ENCODE measurements around the gene RPTN. TPM values are rescaled to one million over a fixed set of nuclear protein-coding genes. Genes with fewer than 3 reads are reported as not detected.
A peak's percentile ranks its signal among the peaks of the same experiment; 100 is the strongest.

Gene RPTN
- polyA plus RNA-seq, 2 of the 4 experiments (the other 2 are of a cell fraction) = not detected

DNA sequence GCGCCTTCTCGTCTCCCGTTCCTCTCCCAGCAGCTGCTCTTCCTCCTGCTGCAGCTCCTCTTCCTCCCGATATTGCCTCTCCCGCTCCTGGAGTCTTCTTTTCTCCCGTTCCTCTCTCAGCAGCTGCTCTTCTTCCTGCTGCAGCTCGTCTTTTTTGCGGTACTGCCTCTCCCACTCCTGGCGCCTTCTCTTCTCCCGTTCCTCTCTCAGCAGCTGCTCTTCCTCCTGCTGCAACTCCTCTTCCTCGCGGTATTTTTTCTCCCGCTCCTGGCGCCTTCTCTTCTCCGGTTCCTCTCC is 49.1 kb downstream of the RPTN start:
- no peak for FAIRE-seq
- peak overlapping the region; percentile 49 for H3K4me3 ChIP-seq
- peak overlapping the region; percentile 98 for H3K4me2 ChIP-seq
- DNase-seq (ENCODE audit: low read depth in 1 of 2, low spot score in 1 of 2) = peak in 1 of 2 experiments; percentile 4
- 0 out of 3 replicates have a peak, but pooled peaks cover 6% of the 10 kb centered on the region for H3K9me3 ChIP-seq
- ChIA-PET POLR2A (interaction anchor here (0.7 to 1.7 kb wide), 6 partner anchors 27 to 142 kb away, joined by 3 to 7 read pairs (median 4); partner anchors contain the start of gene S100A11), CTCF (interaction anchor here (0.7 to 10.4 kb wide), 15 partner anchors 9 to 349 kb away, joined by 3 to 89 read pairs (median 5); no protein-coding TSS in a partner anchor)
- H3K27ac ChIP-seq = peak overlapping the region in 1 of 2 experiments; percentile 18; a peak in 2 of 6 replicates
- no peak for TF ChIP-seq HDAC2 (IDR thresholded peaks at IDR 0.05)
- TF ChIP-seq PHF8 (IDR thresholded peaks at IDR 0.05; ENCODE audit: borderline replicate concordance, low read depth) = no peak
- no peak for TF ChIP-seq FOXS1 (CRISPR knock-in tag; IDR thresholded peaks at IDR 0.05)
- no peak for TF ChIP-seq SREBF2 (IDR thresholded peaks at IDR 0.05)
- no peak for TF ChIP-seq POLR2AphosphoS2 (conservative IDR thresholded peaks at IDR 0.05; ENCODE audit: low read length)
- TF ChIP-seq ZFP36 (IDR thresholded peaks at IDR 0.05; ENCODE audit: borderline replicate concordance, partially characterized antibody) = no peak
- no peak for TF ChIP-seq CBX8 (IDR thresholded peaks at IDR 0.05)
- TF ChIP-seq RARB (CRISPR knock-in tag; IDR thresholded peaks at IDR 0.05) = no peak
- no peak for TF ChIP-seq HOXA7 (CRISPR knock-in tag; IDR thresholded peaks at IDR 0.05)
- TF ChIP-seq, protein P1, sequence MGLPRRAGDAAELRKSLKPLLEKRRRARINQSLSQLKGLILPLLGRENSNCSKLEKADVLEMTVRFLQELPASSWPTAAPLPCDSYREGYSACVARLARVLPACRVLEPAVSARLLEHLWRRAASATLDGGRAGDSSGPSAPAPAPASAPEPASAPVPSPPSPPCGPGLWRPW (IDR thresholded peaks at IDR 0.05) = no peak
- no peak for TF ChIP-seq SMC3 (IDR thresholded peaks at IDR 0.05)
- TF ChIP-seq HEYL (CRISPR knock-in tag; IDR thresholded peaks at IDR 0.05) = no peak
- WGBS (ENCODE audit: missing lambda C conversion rate) = under 1% methylated on average over 15 of the region's 15 CpGs
- peaks cover 28% of the 10 kb centered on the region for H3K4me1 ChIP-seq
- ATAC-seq = no peak

DNA sequence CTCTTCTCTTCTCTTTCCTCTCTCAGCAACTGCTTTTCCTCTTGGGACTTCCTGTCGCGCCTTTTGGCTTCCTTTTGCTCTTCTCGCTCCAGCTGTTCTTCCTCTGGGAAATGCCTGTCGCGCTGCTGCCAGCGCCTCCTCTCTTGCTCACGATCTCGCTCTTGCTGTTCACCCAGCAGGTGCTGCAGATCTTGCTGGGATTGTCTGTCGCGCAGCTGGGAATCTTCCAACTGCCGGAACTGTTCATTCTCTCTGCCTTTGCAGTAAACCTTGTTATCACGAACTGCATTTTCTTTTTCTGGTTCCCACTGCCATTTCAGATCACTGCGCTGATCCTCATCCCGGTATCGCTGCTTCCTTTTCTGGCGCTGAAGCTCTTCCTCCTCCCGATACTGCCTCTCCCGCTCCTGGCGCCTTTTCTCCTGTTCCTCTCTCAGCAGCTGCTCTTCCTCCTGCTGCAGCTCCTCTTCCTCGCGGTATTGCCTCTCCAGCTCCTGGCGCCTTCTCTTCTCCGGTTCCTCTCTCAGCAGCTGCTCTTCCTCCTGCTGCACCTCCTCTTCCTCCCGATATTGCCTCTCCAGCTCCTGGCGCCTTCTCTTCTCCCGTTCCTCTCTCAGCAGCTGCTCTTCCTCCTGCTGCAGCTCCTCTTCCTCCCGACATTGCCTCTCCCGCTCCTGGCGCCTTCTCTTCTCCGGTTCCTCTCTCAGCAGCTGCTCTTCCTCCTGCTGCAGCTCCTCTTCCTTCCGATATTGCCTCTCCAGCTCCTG is 49.6 kb downstream of the RPTN start:
- peak in 1 of 2 experiments; percentile 43 for DNase-seq (ENCODE audit: low read depth in 1 of 2, low spot score in 1 of 2)
- CTCF ChIA-PET = interaction anchor here (0.6 to 10.4 kb wide), 23 partner anchors 10 to 424 kb away, joined by 3 to 89 read pairs (median 6); no protein-coding TSS in a partner anchor
- Histone ChIP-seq H3K4me2 (peak overlapping the region; percentile 98), H3K27ac (peak overlapping the region in 1 of 2 experiments; percentile 18; a peak in 1 of 6 replicates), H3K4me1 (peaks cover 28% of the 10 kb centered on the region), H3K4me3 (peak overlapping the region; percentile 49), H3K9me3 (0 out of 3 replicates have a peak, but pooled peaks cover 6% of the 10 kb centered on the region)
- no peak for TF ChIP-seq RNF2 (IDR thresholded peaks at IDR 0.05; ENCODE audit: borderline replicate concordance, low read depth)
- no peak for TF ChIP-seq KDM5A (IDR thresholded peaks at IDR 0.05)
- no peak for TF ChIP-seq KDM1A (IDR thresholded peaks at IDR 0.05; ENCODE audit: low read depth)
- no peak for TF ChIP-seq MAZ (IDR thresholded peaks at IDR 0.05; ENCODE audit: borderline replicate concordance, low read depth, low read length)
- no peak for TF ChIP-seq FOSB (CRISPR knock-in tag; IDR thresholded peaks at IDR 0.05)
- TF ChIP-seq CHD2 (IDR thresholded peaks at IDR 0.05; ENCODE audit: low read length, partially characterized antibody) = no peak
- no peak for TF ChIP-seq HEYL (CRISPR knock-in tag; IDR thresholded peaks at IDR 0.05)
- no peak for TF ChIP-seq RCOR1 (IDR thresholded peaks at IDR 0.05; ENCODE audit: low read depth, low read length)
- no peak for TF ChIP-seq POLR2AphosphoS2 (conservative IDR thresholded peaks at IDR 0.05; ENCODE audit: low read length)
- TF ChIP-seq USF2 (IDR thresholded peaks at IDR 0.05) = no peak
- no peak for TF ChIP-seq TP53 (CRISPR knock-in tag; IDR thresholded peaks at IDR 0.05)
- no peak for TF ChIP-seq NPAS2 (CRISPR knock-in tag; IDR thresholded peaks at IDR 0.05; ENCODE audit: borderline replicate concordance)
- no peak for TF ChIP-seq JUN (IDR thresholded peaks at IDR 0.05)
- TF ChIP-seq BHLHE40 (IDR thresholded peaks at IDR 0.05; ENCODE audit: low read depth, low read length) = no peak
- TF ChIP-seq FOXS1 (CRISPR knock-in tag; IDR thresholded peaks at IDR 0.05) = no peak
- no peak for TF ChIP-seq FOSL2 (IDR thresholded peaks at IDR 0.05)
- no peak for TF ChIP-seq FOSL2 (CRISPR knock-in tag; IDR thresholded peaks at IDR 0.05)
- no peak for TF ChIP-seq HMGXB4 (CRISPR knock-in tag; IDR thresholded peaks at IDR 0.05; ENCODE audit: borderline replicate concordance)
- TF ChIP-seq NR3C1 (IDR thresholded peaks at IDR 0.05) = no peak
- TF ChIP-seq ZNF302 (CRISPR knock-in tag; IDR thresholded peaks at IDR 0.05) = no peak
- no peak for TF ChIP-seq POLR2A (IDR thresholded peaks at IDR 0.05; ENCODE audit: low read length)
- 2% methylated on average over 31 of the region's 31 CpGs for WGBS (ENCODE audit: missing lambda C conversion rate)
- ATAC-seq = no peak
- FAIRE-seq = no peak
- POLR2A ChIA-PET = interaction anchor here (0.8 to 2.7 kb wide), 5 partner anchors 61 to 80 kb away, joined by 3 to 20 read pairs (median 6); partner anchors contain the start of gene S100A11
